SK-N-SH (cell line): ENCODE data around the gene MUC20. TPM values are rescaled to one million over a fixed set of nuclear protein-coding genes. Genes with fewer than 3 reads are reported as not detected.

ENCODE experiments used
- CTCF ChIA-PET: fragments of 300-600, 350-600 bp; formaldehyde crosslinking; extraction: SDS; loops from one replicate; lab custom pipeline; 2021; lab: Yijun Ruan, JAX
- POLR2A ChIA-PET: fragments of 350-600 bp; sonication (Branson Sonifier 250); formaldehyde crosslinking; extraction: SDS; loops from one replicate; lab custom pipeline; 2020; ENCODE audit warnings: antibody characterized with exemption, inconsistent platforms; lab: Yijun Ruan, JAX
- DNase-seq: peaks from one replicate; pipeline ENCODE4 v3.0.0; 2012
- H2AFZ ChIP-seq: fragments of 200-600 bp; sonication (generic); 2 replicates; pipeline ENCODE4 v1.8.1; 2016; ENCODE audit warnings: antibody characterized with exemption, mild to moderate bottlenecking, low read depth
- H3F3A ChIP-seq: fragments of 200-600 bp; sonication (generic); replicated peaks from 2 replicates; pipeline ENCODE3; 2016; ENCODE audit warnings: antibody characterized with exemption, mild to moderate bottlenecking; ENCODE audit not compliant: insufficient read depth
- H3K27ac ChIP-seq, 2 experiments: fragments of 200-500 bp in 1 of 2; fragments of 200-600 bp in 1 of 2; sonication (Bioruptor generic) in 1 of 2; sonication (generic), shearing (Covaris generic) in 1 of 2; 2 replicates each; pipeline versions ENCODE4 v1.5.1 to v1.6.1; 2014 to 2016; ENCODE audit warnings: low read depth in 2 of 2, inconsistent platforms in 1 of 2, low read length in 1 of 2, mild to moderate bottlenecking in 1 of 2, mixed read lengths in 1 of 2
- H3K27me3 ChIP-seq: fragments of 200-600 bp; sonication (generic), shearing (Covaris generic); 2 replicates; pipeline ENCODE4 v1.6.1; 2016; ENCODE audit warnings: mixed run types; ENCODE audit not compliant: insufficient read depth
- H3K36me3 ChIP-seq, 2 experiments: fragments of 200-500 bp in 1 of 2; fragments of 200-600 bp in 1 of 2; sonication (Bioruptor generic) in 1 of 2; sonication (generic) in 1 of 2; replicated peaks in 1 of 2; 2 replicates each; pipeline versions ENCODE3 to v1.5.1; 2014 to 2016; ENCODE audit warnings: low read length in 1 of 2, mild to moderate bottlenecking in 1 of 2; ENCODE audit not compliant: insufficient read depth in 2 of 2, control insufficient read depth in 1 of 2
- H3K4me1 ChIP-seq, 2 experiments: fragments of 200-500 bp in 1 of 2; fragments of 200-600 bp in 1 of 2; sonication (Bioruptor generic) in 1 of 2; sonication (generic), shearing (Covaris generic) in 1 of 2; 2 replicates each; pipeline versions ENCODE4 v1.5.1 to v1.6.1; 2014 to 2016; ENCODE audit warnings: low read depth in 1 of 2, low read length in 1 of 2, mixed run types in 1 of 2; ENCODE audit not compliant: insufficient read depth in 2 of 2, control insufficient read depth in 1 of 2
- H3K4me2 ChIP-seq: fragments of 200-600 bp; sonication (generic), shearing (Covaris generic); 2 replicates; pipeline ENCODE4 v1.6.1; 2017; ENCODE audit warnings: mixed run types
- H3K4me3 ChIP-seq, 2 experiments: fragments of 200-500 bp in 1 of 2; fragments of 200-600 bp in 1 of 2; sonication (Bioruptor generic) in 1 of 2; sonication (generic), shearing (Covaris generic) in 1 of 2; 2 replicates each; pipeline versions ENCODE4 v1.5.1 to v1.8.1; 2014 to 2016; ENCODE audit warnings: low read depth in 2 of 2, inconsistent platforms in 1 of 2, low read length in 1 of 2, mild to moderate bottlenecking in 1 of 2, mixed read lengths in 1 of 2, moderate library complexity in 1 of 2
- H3K79me2 ChIP-seq: fragments of 200-600 bp; sonication (generic); 2 replicates; pipeline ENCODE4 v1.8.1; 2017; ENCODE audit warnings: mild to moderate bottlenecking; ENCODE audit not compliant: insufficient read depth
- H3K9ac ChIP-seq: fragments of 200-600 bp; sonication (generic); 2 replicates; pipeline ENCODE4 v1.6.1; 2017; ENCODE audit warnings: mixed run types
- H3K9me2 ChIP-seq: fragments of 200-600 bp; sonication (generic); 2 replicates; pipeline ENCODE4 v1.6.1; 2017; ENCODE audit warnings: mixed run types
- H3K9me3 ChIP-seq: fragments of 200-600 bp; sonication (generic); 2 replicates; pipeline ENCODE4 v1.6.1; 2017; ENCODE audit warnings: mixed run types, mild to moderate bottlenecking, moderate library complexity
- H4K20me1 ChIP-seq: fragments of 200-600 bp; sonication (generic); 2 replicates; pipeline ENCODE4 v1.6.1; 2017; ENCODE audit warnings: mild to moderate bottlenecking, mixed run types; ENCODE audit not compliant: insufficient read depth
- EP300 ChIP-seq, 2 experiments: IDR thresholded peaks; 2 replicates each; pipeline versions ENCODE4 v1.4.0 to v1.6.1; 2012; ENCODE audit warnings: borderline replicate concordance in 1 of 2, low read depth in 1 of 2, low read length in 1 of 2
- GABPA ChIP-seq: IDR thresholded peaks from 2 replicates; pipeline ENCODE4 v1.4.0; 2012; ENCODE audit warnings: low read depth, mild to moderate bottlenecking
- GATA2 ChIP-seq: sonication (generic); formaldehyde crosslinking; IDR thresholded peaks from 2 replicates; pipeline ENCODE4 v1.5.0; 2020; ENCODE audit warnings: mild to moderate bottlenecking, missing genetic modification reagents
- JUND ChIP-seq: IDR thresholded peaks from 2 replicates; pipeline ENCODE4 v1.4.0; 2012
- MEF2A ChIP-seq: IDR thresholded peaks from 2 replicates; pipeline ENCODE4 v1.4.0; 2012; ENCODE audit warnings: low read depth, borderline replicate concordance
- RCOR1 ChIP-seq: fragments of 150-350 bp; IDR thresholded peaks from 2 replicates; pipeline ENCODE4 v1.6.1; 2017; ENCODE audit warnings: antibody characterized with exemption, low read length
- RXRA ChIP-seq: IDR thresholded peaks from 2 replicates; pipeline ENCODE4 v1.4.0; 2012; ENCODE audit warnings: low read depth, mild to moderate bottlenecking, borderline replicate concordance
- TAF1 ChIP-seq: IDR thresholded peaks from 2 replicates; pipeline ENCODE4 v1.6.1; 2012; ENCODE audit warnings: low read depth, mild to moderate bottlenecking, low read length, moderate library complexity, borderline replicate concordance
- TCF12 ChIP-seq: IDR thresholded peaks from 2 replicates; pipeline ENCODE4 v1.4.0; 2012
- TEAD4 ChIP-seq: IDR thresholded peaks from 2 replicates; pipeline ENCODE4 v1.4.0; 2012; ENCODE audit warnings: mild to moderate bottlenecking, borderline replicate concordance; ENCODE audit not compliant: insufficient read depth
- YY1 ChIP-seq: IDR thresholded peaks from 2 replicates; pipeline ENCODE4 v1.4.0; 2012; ENCODE audit warnings: low read depth, mild to moderate bottlenecking
- WGBS: methylation state at CpG from one replicate; pipeline ENCODE4 v1.1.6; 2017; ENCODE audit warnings: low lambda C conversion rate; 5-methylcytosine and 5-hydroxymethylcytosine counted together
- polyA plus RNA-seq, 3 experiments: library from polyadenylated mRNA; depleted of rRNA; stranded (reverse); fragments of >200 nt; gene quantifications; 2 replicates each; pipeline ENCODE4 v1.2.3, GENCODE V29; 2012
- TF ChIP-seq, protein P1 (sequence below): fragments of 150-350 bp; IDR thresholded peaks from 2 replicates; pipeline ENCODE4 v1.6.1; 2016; ENCODE audit warnings: mild to moderate bottlenecking, low read depth, low read length
- TF ChIP-seq, protein P2 (sequence below): fragments of 200-600 bp; sonication (generic); IDR thresholded peaks from 2 replicates; pipeline ENCODE4 v1.6.1; 2017; ENCODE audit warnings: antibody characterized with exemption, mild to moderate bottlenecking, moderate library complexity
- TF ChIP-seq, protein P3 (sequence below): IDR thresholded peaks from 2 replicates; pipeline ENCODE4 v1.4.0; 2012; ENCODE audit warnings: low read depth, borderline replicate concordance
- TF ChIP-seq, protein P4 (sequence below): IDR thresholded peaks from 2 replicates; pipeline ENCODE4 v1.4.0; 2012; ENCODE audit warnings: low read depth

Gene MUC20
- polyA plus RNA-seq, 1 of the 3 experiments (the other 2 are of a cell fraction), result 0.31 TPM

DNA sequence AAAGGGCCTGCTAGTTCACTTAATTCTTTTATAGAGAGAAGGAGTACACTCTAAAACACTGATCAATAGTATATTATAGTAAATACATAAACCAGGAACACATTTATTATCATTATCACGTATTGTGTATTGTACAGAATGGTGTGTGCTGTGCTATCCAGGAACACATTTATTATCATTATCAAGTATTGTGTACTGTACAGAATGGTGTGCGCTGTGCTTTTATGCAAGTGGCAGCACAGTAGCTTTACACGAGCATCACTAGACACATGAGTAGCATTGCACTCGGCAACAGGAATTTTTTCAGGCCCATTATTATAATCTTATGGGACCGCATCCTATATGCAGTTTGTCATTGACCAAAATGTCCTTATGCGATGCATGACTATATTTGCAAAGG, 20.9 kb upstream of the MUC20 start:
- TF ChIP-seq TEAD4, result no peak
- no peak for TF ChIP-seq EP300 (IDR thresholded peaks at IDR 0.05; ENCODE audit: borderline replicate concordance in 1 of 2, low read depth in 1 of 2, low read length in 1 of 2)
- TF ChIP-seq, all 33 proteins: peak for 0
- peaks cover 0 to 12% of the 10 kb centered on the region in 2 experiments for H3K36me3 ChIP-seq
- H4K20me1 ChIP-seq, result no peaks in the 10 kb centered on the region
- POLR2A ChIA-PET, result no interaction called here
- no peaks in the 10 kb centered on the region for H3K9me3 ChIP-seq
- no peak overlapping the region for H3K4me2 ChIP-seq
- CTCF ChIA-PET, result no interaction called here
- no peaks in the 10 kb centered on the region for H3K27me3 ChIP-seq
- H3K9me2 ChIP-seq, result no peaks in the 10 kb centered on the region
- H3K27ac ChIP-seq, result no peak overlapping the region
- no peak overlapping the region for H3K9ac ChIP-seq
- H3K79me2 ChIP-seq, result no peaks in the 10 kb centered on the region
- H3F3A ChIP-seq, result peaks cover 3% of the 10 kb centered on the region
- no peak overlapping the region for H2AFZ ChIP-seq
- DNase-seq, result no peak
- 85% methylated on average over 6 of the region's 6 CpGs for WGBS
- H3K4me3 ChIP-seq, result no peak overlapping the region
- peaks cover 0 to 10% of the 10 kb centered on the region in 2 experiments; a peak in 1 of 4 replicates for H3K4me1 ChIP-seq

DNA sequence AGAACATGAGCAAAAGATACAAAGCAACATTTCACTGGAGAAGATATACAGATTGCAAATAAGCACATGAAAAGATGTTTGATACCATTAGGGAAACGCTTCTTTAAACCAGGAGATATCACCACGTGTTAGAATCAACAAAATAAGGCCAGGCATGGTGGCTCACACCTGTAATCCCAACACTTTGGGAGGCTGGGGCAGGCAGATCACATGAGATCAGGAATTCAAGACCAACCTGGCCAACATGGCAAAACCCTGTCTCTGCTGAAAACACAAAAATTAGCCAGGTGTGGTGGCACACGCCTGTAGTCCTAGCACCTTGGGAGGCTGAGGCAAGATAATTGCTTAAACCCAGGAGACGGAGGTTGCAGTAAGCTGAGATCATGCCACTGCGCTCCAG, 20.5 kb upstream of the MUC20 start:
- Histone ChIP-seq H3K9me2 (no peaks in the 10 kb centered on the region), H3K27me3 (no peaks in the 10 kb centered on the region), H3K36me3 (peaks cover 0 to 8% of the 10 kb centered on the region in 2 experiments), H3K79me2 (no peaks in the 10 kb centered on the region), H3K4me3 (no peak overlapping the region), H3F3A (peaks cover 3% of the 10 kb centered on the region), H4K20me1 (no peaks in the 10 kb centered on the region), H3K4me2 (no peak overlapping the region), H3K9ac (no peak overlapping the region), H3K9me3 (no peaks in the 10 kb centered on the region), H2AFZ (no peak overlapping the region), H3K27ac (no peak overlapping the region), H3K4me1 (peaks cover 0 to 10% of the 10 kb centered on the region in 2 experiments; a peak in 1 of 4 replicates)
- TF ChIP-seq, protein P1, sequence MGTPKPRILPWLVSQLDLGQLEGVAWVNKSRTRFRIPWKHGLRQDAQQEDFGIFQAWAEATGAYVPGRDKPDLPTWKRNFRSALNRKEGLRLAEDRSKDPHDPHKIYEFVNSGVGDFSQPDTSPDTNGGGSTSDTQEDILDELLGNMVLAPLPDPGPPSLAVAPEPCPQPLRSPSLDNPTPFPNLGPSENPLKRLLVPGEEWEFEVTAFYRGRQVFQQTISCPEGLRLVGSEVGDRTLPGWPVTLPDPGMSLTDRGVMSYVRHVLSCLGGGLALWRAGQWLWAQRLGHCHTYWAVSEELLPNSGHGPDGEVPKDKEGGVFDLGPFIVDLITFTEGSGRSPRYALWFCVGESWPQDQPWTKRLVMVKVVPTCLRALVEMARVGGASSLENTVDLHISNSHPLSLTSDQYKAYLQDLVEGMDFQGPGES, result no peak
- WGBS, result 94% methylated on average over 5 of the region's 5 CpGs
- ChIA-PET POLR2A (no interaction called here), CTCF (no interaction called here)
- no peak for DNase-seq

DNA sequence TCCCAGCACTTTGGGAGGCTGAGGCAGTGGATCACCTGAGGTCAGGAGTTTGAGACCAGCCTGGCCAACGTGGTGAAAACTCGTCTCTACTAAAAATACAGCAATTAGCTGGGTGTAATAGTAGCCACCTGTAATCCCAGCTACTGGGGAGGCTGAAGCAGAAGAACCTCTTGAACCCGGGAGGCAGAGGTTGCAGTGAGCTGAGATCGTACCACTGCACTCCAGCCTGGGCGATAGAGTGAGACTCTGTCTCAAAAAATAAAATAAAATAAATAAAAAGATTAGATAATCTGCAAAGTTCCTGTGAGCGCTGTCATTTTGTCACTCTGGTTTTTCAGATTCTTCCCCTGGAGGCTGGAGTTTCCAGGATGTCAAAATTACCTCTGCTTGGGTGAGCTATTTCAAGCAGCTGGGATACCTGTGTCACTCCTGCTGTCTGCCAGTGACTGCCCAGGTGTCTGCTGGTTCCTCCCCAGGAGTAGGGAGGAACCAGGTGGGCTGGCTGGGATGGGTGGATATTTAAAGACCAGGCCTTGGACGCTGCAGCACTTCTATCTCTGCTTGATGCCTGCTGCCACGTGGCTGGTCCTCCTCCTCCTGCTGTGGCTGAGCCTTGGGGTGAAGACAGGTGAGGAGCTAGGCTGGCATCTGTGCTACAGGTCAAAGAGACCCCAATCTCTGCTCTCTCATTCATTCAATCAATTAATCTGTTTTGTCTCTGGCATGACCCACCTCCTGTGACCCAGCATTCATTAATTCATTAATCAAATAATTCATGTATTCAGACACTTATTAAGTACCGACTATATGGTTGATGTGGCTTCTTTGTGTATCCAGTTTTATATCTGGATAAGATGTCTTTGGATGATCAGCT, 19.5 kb upstream of the MUC20 start:
- DNase-seq, result no peak
- no peaks in the 10 kb centered on the region for H3K9me2 ChIP-seq
- ChIA-PET CTCF (interaction anchor here (0.7 to 1.2 kb wide), 3 partner anchors 193 to 504 kb away, joined by 3 to 5 read pairs (median 4); no protein-coding TSS in a partner anchor), POLR2A (no interaction called here)
- H3F3A ChIP-seq, result peaks cover 3% of the 10 kb centered on the region
- H3K27ac ChIP-seq, result no peak overlapping the region
- H3K4me3 ChIP-seq, result no peak overlapping the region
- no peaks in the 10 kb centered on the region for H3K9me3 ChIP-seq
- no peak overlapping the region for H3K4me2 ChIP-seq
- H3K36me3 ChIP-seq, result peaks cover 0 to 2% of the 10 kb centered on the region in 2 experiments
- no peak overlapping the region for H3K9ac ChIP-seq
- no peaks in the 10 kb centered on the region for H3K27me3 ChIP-seq
- H2AFZ ChIP-seq, result no peak overlapping the region
- no peaks in the 10 kb centered on the region for H4K20me1 ChIP-seq
- WGBS, result 76% methylated on average over 9 of the region's 9 CpGs
- H3K79me2 ChIP-seq, result no peaks in the 10 kb centered on the region
- H3K4me1 ChIP-seq, result peaks cover 0 to 10% of the 10 kb centered on the region in 2 experiments; a peak in 1 of 4 replicates
- TF ChIP-seq YY1 (no peak), JUND (no peak), TCF12 (no peak), TAF1 (no peak), MEF2A (no peak), GABPA (no peak), TEAD4 (no peak), EP300 (IDR thresholded peaks at IDR 0.05; ENCODE audit: borderline replicate concordance in 1 of 2, low read depth in 1 of 2, low read length in 1 of 2) (no peak), GATA2 (CRISPR knock-in tag) (no peak), RCOR1 (no peak), RXRA (no peak)
- TF ChIP-seq, protein P2, sequence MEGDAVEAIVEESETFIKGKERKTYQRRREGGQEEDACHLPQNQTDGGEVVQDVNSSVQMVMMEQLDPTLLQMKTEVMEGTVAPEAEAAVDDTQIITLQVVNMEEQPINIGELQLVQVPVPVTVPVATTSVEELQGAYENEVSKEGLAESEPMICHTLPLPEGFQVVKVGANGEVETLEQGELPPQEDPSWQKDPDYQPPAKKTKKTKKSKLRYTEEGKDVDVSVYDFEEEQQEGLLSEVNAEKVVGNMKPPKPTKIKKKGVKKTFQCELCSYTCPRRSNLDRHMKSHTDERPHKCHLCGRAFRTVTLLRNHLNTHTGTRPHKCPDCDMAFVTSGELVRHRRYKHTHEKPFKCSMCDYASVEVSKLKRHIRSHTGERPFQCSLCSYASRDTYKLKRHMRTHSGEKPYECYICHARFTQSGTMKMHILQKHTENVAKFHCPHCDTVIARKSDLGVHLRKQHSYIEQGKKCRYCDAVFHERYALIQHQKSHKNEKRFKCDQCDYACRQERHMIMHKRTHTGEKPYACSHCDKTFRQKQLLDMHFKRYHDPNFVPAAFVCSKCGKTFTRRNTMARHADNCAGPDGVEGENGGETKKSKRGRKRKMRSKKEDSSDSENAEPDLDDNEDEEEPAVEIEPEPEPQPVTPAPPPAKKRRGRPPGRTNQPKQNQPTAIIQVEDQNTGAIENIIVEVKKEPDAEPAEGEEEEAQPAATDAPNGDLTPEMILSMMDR, result no peak
- TF ChIP-seq, protein P3, sequence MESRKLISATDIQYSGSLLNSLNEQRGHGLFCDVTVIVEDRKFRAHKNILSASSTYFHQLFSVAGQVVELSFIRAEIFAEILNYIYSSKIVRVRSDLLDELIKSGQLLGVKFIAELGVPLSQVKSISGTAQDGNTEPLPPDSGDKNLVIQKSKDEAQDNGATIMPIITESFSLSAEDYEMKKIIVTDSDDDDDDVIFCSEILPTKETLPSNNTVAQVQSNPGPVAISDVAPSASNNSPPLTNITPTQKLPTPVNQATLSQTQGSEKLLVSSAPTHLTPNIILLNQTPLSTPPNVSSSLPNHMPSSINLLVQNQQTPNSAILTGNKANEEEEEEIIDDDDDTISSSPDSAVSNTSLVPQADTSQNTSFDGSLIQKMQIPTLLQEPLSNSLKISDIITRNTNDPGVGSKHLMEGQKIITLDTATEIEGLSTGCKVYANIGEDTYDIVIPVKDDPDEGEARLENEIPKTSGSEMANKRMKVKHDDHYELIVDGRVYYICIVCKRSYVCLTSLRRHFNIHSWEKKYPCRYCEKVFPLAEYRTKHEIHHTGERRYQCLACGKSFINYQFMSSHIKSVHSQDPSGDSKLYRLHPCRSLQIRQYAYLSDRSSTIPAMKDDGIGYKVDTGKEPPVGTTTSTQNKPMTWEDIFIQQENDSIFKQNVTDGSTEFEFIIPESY, result no peak
- TF ChIP-seq, protein P4, sequence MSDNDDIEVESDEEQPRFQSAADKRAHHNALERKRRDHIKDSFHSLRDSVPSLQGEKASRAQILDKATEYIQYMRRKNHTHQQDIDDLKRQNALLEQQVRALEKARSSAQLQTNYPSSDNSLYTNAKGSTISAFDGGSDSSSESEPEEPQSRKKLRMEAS, result no peak
